Keratinocyte (primary cell): ENCODE data around the gene PDE1C. TPM values are rescaled to one million over a fixed set of nuclear protein-coding genes. Genes with fewer than 3 reads are reported as not detected.

Experiments used
- DNase-seq: peaks from one replicate; pipeline ENCODE4 v3.0.0-alpha.2; 2011; ENCODE audit warnings: low read depth, missing footprints, low spot score
- FAIRE-seq: peaks from 2 replicates; lab custom pipeline; 2011; peaks lifted over from hg19 to GRCh38; lab: Jason Lieb, UNC
- H2AFZ ChIP-seq: 2 replicates; pipeline ENCODE4 v1.6.0; 2012; ENCODE audit warnings: low read length, control low read depth, inconsistent platforms; ENCODE audit not compliant: control insufficient read depth
- H3K27ac ChIP-seq: 2 replicates; pipeline ENCODE4 v1.5.1; 2011; ENCODE audit warnings: low read length; ENCODE audit not compliant: control insufficient read depth, insufficient read depth
- H3K27me3 ChIP-seq: 3 replicates; pipeline ENCODE4 v1.6.0; 2011; ENCODE audit warnings: low read length; ENCODE audit not compliant: control insufficient read depth, insufficient read depth; ENCODE audit errors: extremely low read depth
- H3K36me3 ChIP-seq, 2 experiments: 2 replicates in 1 of 2; 3 replicates in 1 of 2; pipeline ENCODE4 v1.5.1; 2011; ENCODE audit warnings: low read length in 2 of 2, mild to moderate bottlenecking in 1 of 2; ENCODE audit not compliant: control insufficient read depth in 2 of 2, insufficient read depth in 2 of 2; ENCODE audit errors: extremely low read depth in 1 of 2
- H3K4me1 ChIP-seq: 3 replicates; pipeline ENCODE4 v1.5.1; 2011; ENCODE audit warnings: low read length; ENCODE audit not compliant: control insufficient read depth, insufficient read depth; ENCODE audit errors: extremely low read depth
- H3K4me2 ChIP-seq: 3 replicates; pipeline ENCODE4 v1.6.0; 2011; ENCODE audit warnings: low read depth, low read length; ENCODE audit not compliant: control insufficient read depth, insufficient read depth; ENCODE audit errors: extremely low read depth
- H3K4me3 ChIP-seq, 3 experiments: fragments of 200-600 bp in 1 of 3; sonication (generic) in 1 of 3; 2 replicates in 2 of 3; 3 replicates in 1 of 3; pipeline ENCODE4 v1.5.1; 2011 to 2016; ENCODE audit warnings: low read length in 3 of 3, mild to moderate bottlenecking in 3 of 3, control low read depth in 2 of 3, inconsistent platforms in 1 of 3, low read depth in 1 of 3, mixed read lengths in 1 of 3, mixed run types in 1 of 3, moderate library complexity in 1 of 3; ENCODE audit not compliant: control insufficient read depth in 2 of 3, insufficient read depth in 2 of 3; ENCODE audit errors: extremely low read depth in 1 of 3
- H3K79me2 ChIP-seq: 2 replicates; pipeline ENCODE4 v1.6.0; 2012; ENCODE audit warnings: low read length; ENCODE audit not compliant: control insufficient read depth, insufficient read depth
- H3K9ac ChIP-seq: 3 replicates; pipeline ENCODE4 v1.6.0; 2011; ENCODE audit warnings: low read length; ENCODE audit not compliant: control insufficient read depth, insufficient read depth; ENCODE audit errors: extremely low read depth
- H3K9me1 ChIP-seq: 3 replicates; pipeline ENCODE4 v1.6.0; 2011; ENCODE audit warnings: low read length; ENCODE audit not compliant: control insufficient read depth, insufficient read depth; ENCODE audit errors: extremely low read depth
- H3K9me3 ChIP-seq: 2 replicates; pipeline ENCODE4 v1.5.1; 2012; ENCODE audit warnings: low read depth, low read length; ENCODE audit not compliant: control insufficient read depth
- H4K20me1 ChIP-seq: 3 replicates; pipeline ENCODE4 v1.6.0; 2011; ENCODE audit warnings: low read length; ENCODE audit not compliant: control insufficient read depth, insufficient read depth; ENCODE audit errors: extremely low read depth
- CTCF ChIP-seq, 3 experiments: IDR thresholded peaks in 1 of 3; conservative IDR thresholded peaks in 1 of 3; optimal IDR thresholded peaks in 1 of 3; 2 replicates in 2 of 3; 3 replicates in 1 of 3; pipeline versions ENCODE3 to v1.5.1; 2011; ENCODE audit warnings: low read length in 3 of 3, mild to moderate bottlenecking in 3 of 3, moderate library complexity in 2 of 3, control low read depth in 1 of 3, inconsistent platforms in 1 of 3; ENCODE audit not compliant: insufficient read depth in 2 of 3; ENCODE audit errors: extremely low read depth in 1 of 3
- EZH2 ChIP-seq: IDR thresholded peaks from one replicate; pipeline ENCODE4 v1.6.1; 2012; ENCODE audit warnings: inconsistent platforms, mild to moderate bottlenecking, low read length, moderate library complexity
- dilution Hi-C: fragments of 300-500 bp; cut with MboI; formaldehyde crosslinking; loops from one replicate; pipeline ENCODE4 v1.7.0; 2020; ENCODE audit warnings: low sequenced_read_pairs; ENCODE audit not compliant: extremely low pct_ligation_motif_present
- polyA plus RNA-seq, 5 experiments: library from polyadenylated mRNA; depleted of rRNA in 3 of 5; stranded (reverse) in 3 of 5; stranded (forward) in 1 of 5; unstranded in 1 of 5; fragments of >200 nt; gene quantifications; 1 replicate in 1 of 5; 2 replicates in 3 of 5; 3 replicates in 1 of 5; pipeline versions ENCODE4 v1.2.1 to v1.2.3, GENCODE V29; 2011 to 2012; ENCODE audit warnings: missing spikeins in 2 of 5, low read depth in 1 of 5, low replicate concordance in 1 of 5

Gene PDE1C
- polyA plus RNA-seq, 1 donor (not counting 4 experiments of a cell fraction or from before 2014, with no cell fraction given) = 2.5 TPM

GRCh38 chr7:32102432-32102873 lies 32.2 kb upstream of the PDE1C start:
- Histone ChIP-seq H3K27me3 (no peaks in the 10 kb centered on the region), H4K20me1 (no peaks in the 10 kb centered on the region), H3K4me2 (no peak overlapping the region), H3K9me1 (no peaks in the 10 kb centered on the region), H3K9me3 (peaks cover 2% of the 10 kb centered on the region), H3K4me3 (no peak overlapping the region), H3K79me2 (no peaks in the 10 kb centered on the region), H3K4me1 (no peaks in the 10 kb centered on the region), H3K36me3 (no peaks in the 10 kb centered on the region), H3K27ac (no peak overlapping the region), H2AFZ (no peak overlapping the region), H3K9ac (no peak overlapping the region)
- dilution Hi-C loops = no loop called here
- FAIRE-seq = no peak
- no peak for TF ChIP-seq CTCF (optimal IDR thresholded peaks at IDR 0.05 in 1 of 3, IDR thresholded peaks at IDR 0.05 in 1 of 3, conservative IDR thresholded peaks at IDR 0.05 in 1 of 3; ENCODE audit: extremely low read depth in 1 of 3, insufficient read depth in 2 of 3, low read length in 3 of 3)
- no peak for TF ChIP-seq EZH2
- DNase-seq = no peak

GRCh38 chr7:32100407-32100907 lies 30.2 kb upstream of the PDE1C start:
- Histone ChIP-seq H3K36me3 (no peaks in the 10 kb centered on the region), H3K79me2 (no peaks in the 10 kb centered on the region), H3K9me1 (no peaks in the 10 kb centered on the region), H3K9me3 (no peaks in the 10 kb centered on the region), H3K4me3 (no peak overlapping the region), H2AFZ (no peak overlapping the region), H3K9ac (no peak overlapping the region), H4K20me1 (no peaks in the 10 kb centered on the region), H3K4me2 (no peak overlapping the region), H3K4me1 (no peaks in the 10 kb centered on the region), H3K27ac (no peak overlapping the region), H3K27me3 (no peaks in the 10 kb centered on the region)
- DNase-seq (no peak), FAIRE-seq (peak; percentile 17)
- TF ChIP-seq EZH2 (no peak), CTCF (optimal IDR thresholded peaks at IDR 0.05 in 1 of 3, IDR thresholded peaks at IDR 0.05 in 1 of 3, conservative IDR thresholded peaks at IDR 0.05 in 1 of 3; ENCODE audit: extremely low read depth in 1 of 3, insufficient read depth in 2 of 3, low read length in 3 of 3) (no peak)
- dilution Hi-C loops = no loop called here
